CD4-positive, alpha-beta T cell (primary cell): ENCODE measurements around the gene ANKH. TPM values are rescaled to one million over a fixed set of nuclear protein-coding genes. Genes with fewer than 3 reads are reported as not detected.
A peak's percentile ranks its signal among the peaks of the same experiment; 100 is the strongest.

ENCODE experiments used
- ATAC-seq: fragments of 200-7000 bp; cut with Tn5 transposase; one replicate; pipeline ENCODE4 v1.10.0; 2022; ENCODE audit warnings: mild to moderate bottlenecking; ENCODE audit not compliant: poor library complexity
- CTCF ChIA-PET: fragments of 350-600 bp; sonication (Branson Sonifier 250); formaldehyde crosslinking; loops from one replicate; lab custom pipeline; 2021; ENCODE audit warnings: antibody characterized with exemption, inconsistent platforms; lab: Charles Lee
- POLR2A ChIA-PET: fragments of 350-600 bp; sonication (Branson Sonifier 250); formaldehyde crosslinking; loops from one replicate; lab custom pipeline; 2021; ENCODE audit warnings: antibody characterized with exemption, inconsistent platforms; lab: Charles Lee
- DNase-seq, 14 experiments: peaks; one replicate each; pipeline ENCODE4 v3.0.0-alpha.2; 2013 to 2020; ENCODE audit warnings: mixed read lengths in 2 of 14
- H3K27ac ChIP-seq, 2 donors: one replicate each; pipeline versions ENCODE4 v1.5.1 to v1.7.0; 2013; ENCODE audit warnings: low read length in 2 of 2, low read depth in 1 of 2, mild to moderate bottlenecking in 1 of 2
- H3K27me3 ChIP-seq, 2 experiments: 1 replicate in 1 of 2; 2 replicates in 1 of 2; pipeline versions ENCODE4 v1.6.1 to v1.7.0; 2013; ENCODE audit warnings: low read length in 2 of 2, control low read depth in 1 of 2, mild to moderate bottlenecking in 1 of 2, moderate library complexity in 1 of 2; ENCODE audit not compliant: insufficient read depth in 2 of 2, control insufficient read depth in 1 of 2
- H3K36me3 ChIP-seq: one replicate; pipeline ENCODE4 v1.6.1; 2013; ENCODE audit warnings: low read length, control low read depth; ENCODE audit not compliant: insufficient read depth
- H3K4me1 ChIP-seq: one replicate; pipeline ENCODE4 v1.6.1; 2013; ENCODE audit warnings: low read length, control low read depth; ENCODE audit not compliant: insufficient read depth
- H3K4me3 ChIP-seq: one replicate; pipeline ENCODE4 v1.5.1; 2013; ENCODE audit warnings: mild to moderate bottlenecking, low read length, moderate library complexity
- H3K9me3 ChIP-seq, 2 experiments: 1 replicate in 1 of 2; 2 replicates in 1 of 2; pipeline versions ENCODE4 v1.6.1 to v1.7.0; 2013; ENCODE audit warnings: low read length in 2 of 2, mild to moderate bottlenecking in 2 of 2, control low read depth in 1 of 2, moderate library complexity in 1 of 2; ENCODE audit not compliant: control insufficient read depth in 1 of 2, insufficient read depth in 1 of 2
- H3K27ac Mint-ChIP-seq: one replicate; pipeline ENCODE4 v1.8.0; 2020; ENCODE audit warnings: mixed read lengths
- H3K27me3 Mint-ChIP-seq: one replicate; pipeline ENCODE4 v1.8.0; 2021; ENCODE audit warnings: mixed read lengths
- H3K36me3 Mint-ChIP-seq: one replicate; pipeline ENCODE4 v1.8.0; 2021; ENCODE audit warnings: low read depth, mixed read lengths
- H3K4me1 Mint-ChIP-seq: one replicate; pipeline ENCODE4 v1.8.0; 2021; ENCODE audit warnings: low read depth, mixed read lengths
- H3K4me3 Mint-ChIP-seq: one replicate; pipeline ENCODE4 v1.8.0; 2020; ENCODE audit warnings: mild to moderate bottlenecking, mixed read lengths
- H3K9me3 Mint-ChIP-seq: one replicate; pipeline ENCODE4 v1.8.0; 2020; ENCODE audit warnings: mixed read lengths
- CTCF ChIP-seq: fragments of 200-600 bp; IDR thresholded peaks from one replicate; pipeline ENCODE4 v1.8.0; 2022; ENCODE audit warnings: antibody characterized with exemption, mild to moderate bottlenecking
- intact Hi-C, 2 experiments: fragments of 100-400 bp; cut with DNase I in 1 of 2; cut with micrococcal nuclease in 1 of 2; formaldehyde crosslinking; loops; one replicate each; pipeline versions ENCODE4 v1.15.1 to v1.9.0; 2023 to 2025; cut with DNase I, micrococcal nuclease
- total RNA-seq, 174 experiments: library from RNA in 2 of 174; stranded (reverse) in 2 of 174; gene quantifications; one replicate each; pipeline ENCODE4 v1.2.3 and lab custom pipeline; 2021 to 2026

ANKH gene
- total RNA-seq, 2 experiments from 2014 or later = 69.5 to 72.3 TPM

DNA sequence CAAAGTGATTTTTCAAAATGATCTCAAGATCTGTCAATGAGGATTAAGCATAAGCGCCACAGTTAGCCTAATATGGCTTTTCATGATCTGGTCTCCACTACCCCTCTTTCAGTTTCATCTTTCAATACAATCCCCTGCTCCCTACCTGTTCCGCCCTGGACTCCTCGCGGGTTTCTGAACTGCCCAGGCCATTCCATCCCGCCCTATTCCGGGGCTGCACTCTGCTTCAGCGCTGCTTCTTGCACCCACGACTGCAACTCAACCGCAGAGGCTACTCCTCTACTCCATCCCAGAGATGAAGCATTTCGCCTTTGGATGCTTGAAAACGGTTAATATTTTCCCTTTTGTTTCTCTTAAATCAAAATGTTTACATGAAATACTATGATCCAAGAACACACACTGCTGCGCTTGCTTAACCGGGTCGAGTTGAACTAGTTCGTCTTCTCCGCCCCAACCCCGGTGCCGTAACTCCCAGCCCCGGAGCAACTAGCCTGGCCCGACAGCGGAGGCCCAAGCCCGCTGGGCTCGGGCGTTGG lies 207.8 kb downstream of the ANKH start:
- no peaks in the 10 kb centered on the region for H3K9me3 ChIP-seq
- peak overlapping the region; percentile 77 to 82 for H3K27ac ChIP-seq
- peak overlapping the region; percentile 87 for H3K27ac Mint-ChIP-seq
- peak; percentile 1 for ATAC-seq
- H3K27me3 Mint-ChIP-seq = no peaks in the 10 kb centered on the region
- H3K4me3 ChIP-seq = peak overlapping the region; percentile 75
- CTCF ChIA-PET = interaction anchor here (1.4 to 1.6 kb wide), 2 partner anchors 15 to 207 kb away, joined by 4 to 6 read pairs; no protein-coding TSS in a partner anchor
- peaks cover 77% of the 10 kb centered on the region for H3K4me1 Mint-ChIP-seq
- H3K4me3 Mint-ChIP-seq = peak overlapping the region; percentile 86
- H3K36me3 Mint-ChIP-seq = peaks cover 25% of the 10 kb centered on the region
- intact Hi-C loops = loop anchor here (2.0 to 10.0 kb wide), 4 partner anchors 79 to 519 kb away; partner anchors contain the start of genes OTULINL (in 2 of the 2), ANKH (in 1 of the 2) and TRIO (in 1 of the 2)
- H3K36me3 ChIP-seq = no peaks in the 10 kb centered on the region
- peaks cover 45% of the 10 kb centered on the region for H3K4me1 ChIP-seq
- POLR2A ChIA-PET = interaction anchor here (0.8 to 1.1 kb wide), 2 partner anchors 78 to 329 kb away, joined by 3 read pairs; no protein-coding TSS in a partner anchor
- no peaks in the 10 kb centered on the region for H3K27me3 ChIP-seq
- TF ChIP-seq CTCF = no peak
- DNase-seq = peak in 1 of 14 experiments; percentile 22
- H3K9me3 Mint-ChIP-seq = no peaks in the 10 kb centered on the region

DNA sequence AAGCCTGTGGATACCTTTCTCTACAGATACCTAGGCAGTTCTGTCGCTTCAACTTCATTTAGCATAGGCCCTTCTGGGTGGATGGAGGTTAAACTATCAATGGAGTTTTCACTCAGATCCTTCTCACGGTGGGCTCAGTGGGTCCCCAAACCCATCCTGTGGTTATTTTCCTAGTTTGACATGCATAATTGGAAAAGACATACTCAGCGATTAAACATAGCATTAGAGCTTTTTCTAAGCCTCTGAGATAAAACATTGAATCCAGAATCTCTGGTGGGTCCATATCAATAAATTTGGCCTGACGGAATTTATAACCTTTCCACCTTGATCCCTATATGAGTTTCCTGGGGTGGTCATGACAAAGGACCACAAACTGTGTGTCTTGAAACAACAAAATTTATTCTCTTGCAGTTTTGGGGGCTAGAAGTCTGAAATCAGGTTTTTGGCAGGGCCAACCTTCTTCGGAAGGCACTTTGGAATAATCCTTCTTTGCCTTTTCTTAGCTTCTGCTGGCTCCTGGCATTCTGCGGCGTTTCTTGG lies 208.8 kb downstream of the ANKH start:
- intact Hi-C loops = loop anchor here (2.0 to 10.0 kb wide), 4 partner anchors 78 to 518 kb away; partner anchors contain the start of genes OTULINL (in 2 of the 2), ANKH (in 1 of the 2) and TRIO (in 1 of the 2)
- H3K36me3 Mint-ChIP-seq = peaks cover 17% of the 10 kb centered on the region

GRCh38 chr5:14660833-14661232 lies 210.7 kb downstream of the ANKH start:
- POLR2A ChIA-PET = no interaction called here
- H3K36me3 ChIP-seq = no peaks in the 10 kb centered on the region
- Mint-ChIP-seq H3K36me3 (peaks cover 10% of the 10 kb centered on the region), H3K9me3 (no peaks in the 10 kb centered on the region), H3K4me1 (peaks cover 48% of the 10 kb centered on the region), H3K27ac (no peak overlapping the region), H3K4me3 (peak overlapping the region; percentile 8), H3K27me3 (no peaks in the 10 kb centered on the region)
- ATAC-seq (no peak), DNase-seq (no peak)
- TF ChIP-seq CTCF = no peak
- no peaks in the 10 kb centered on the region for H3K9me3 ChIP-seq
- H3K4me3 ChIP-seq = no peak overlapping the region
- H3K27ac ChIP-seq = no peak overlapping the region
- intact Hi-C loops = loop anchor here (10.0 kb wide), 2 partner anchors 76 to 516 kb away; partner anchors contain the start of genes OTULINL (in 1 of the 2) and TRIO (in 1 of the 2)
- peaks cover 20% of the 10 kb centered on the region for H3K4me1 ChIP-seq
- CTCF ChIA-PET = interaction anchor here (0.6 to 1.7 kb wide), 2 partner anchors 12 to 21 kb away, joined by 3 read pairs; no protein-coding TSS in a partner anchor
- no peaks in the 10 kb centered on the region for H3K27me3 ChIP-seq

More for the DNA sequence above, 208.8 kb downstream of the ANKH start:
- Mint-ChIP-seq H3K4me1 (peaks cover 67% of the 10 kb centered on the region), H3K4me3 (peak overlapping the region; percentile 86), H3K27ac (peak overlapping the region; percentile 87), H3K9me3 (no peaks in the 10 kb centered on the region), H3K27me3 (no peaks in the 10 kb centered on the region)
- no peak for TF ChIP-seq CTCF
- Histone ChIP-seq H3K4me3 (no peak overlapping the region), H3K27me3 (no peaks in the 10 kb centered on the region), H3K4me1 (peaks cover 39% of the 10 kb centered on the region), H3K27ac (no peak overlapping the region), H3K9me3 (no peaks in the 10 kb centered on the region), H3K36me3 (no peaks in the 10 kb centered on the region)
- DNase-seq (no peak), ATAC-seq (no peak)
- CTCF ChIA-PET = interaction anchor here (0.6 kb wide), 1 partner anchor 233 kb away, joined by 3 read pairs; no protein-coding TSS in a partner anchor
- POLR2A ChIA-PET = no interaction called here
